ENCODE results near the gene RAB15. TPM values are rescaled to one million over a fixed set of nuclear protein-coding genes. Genes with fewer than 3 reads are reported as not detected.

RAB15 gene
- total and polyA plus RNA-seq, 2 donors from 2014 or later: 18.3 to 21.7 TPM

DNA sequence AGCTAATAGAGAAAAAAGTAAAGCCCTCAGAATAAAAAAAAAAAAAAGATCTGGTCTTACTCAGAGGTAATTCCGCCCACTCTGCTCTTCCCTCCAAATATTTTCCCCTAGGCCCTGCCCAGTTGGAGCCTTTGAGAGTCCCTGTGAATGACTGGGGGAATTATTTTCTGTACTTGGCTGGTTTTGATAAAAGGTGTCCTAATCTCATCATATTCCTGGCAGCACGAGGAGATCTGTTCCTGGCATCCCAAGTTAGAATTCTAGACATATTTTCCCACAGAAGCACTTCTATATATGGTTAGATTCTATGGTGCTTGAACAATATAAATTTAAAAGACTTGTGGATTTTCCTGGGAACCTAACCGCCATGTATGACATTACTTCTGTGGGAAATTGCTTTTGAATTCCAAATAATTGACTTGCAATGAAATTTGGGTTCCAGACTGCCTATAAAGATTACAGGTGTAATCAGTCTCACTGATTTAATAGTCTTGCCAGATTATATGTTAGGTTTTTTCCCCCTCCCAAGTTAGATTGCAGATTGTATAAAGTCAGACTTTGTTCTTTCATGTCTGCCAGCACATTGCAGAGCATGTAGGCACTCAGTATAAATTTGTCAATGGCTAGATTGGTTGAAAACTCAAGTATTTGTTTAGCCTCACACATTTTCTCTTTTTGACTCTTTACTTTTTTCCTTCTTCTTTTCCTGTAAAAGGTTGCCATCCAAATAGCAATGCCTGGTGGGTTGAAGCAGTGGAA, 41.9 kb downstream of the RAB15 start:
- Histone ChIP-seq H3K27ac (ENCODE audit: low read depth in 2 of 2, low read length in 2 of 2) (no peak overlapping the region), H3K9me3 (ENCODE audit: control insufficient read depth in 2 of 3, insufficient read depth in 1 of 3, low read length in 3 of 3) (no peaks in the 10 kb centered on the region), H3K4me1 (ENCODE audit: control insufficient read depth in 2 of 3, insufficient read depth in 2 of 3, low read depth in 1 of 3, low read length in 3 of 3) (no peaks in the 10 kb centered on the region), H3K9ac (ENCODE audit: low read length in 3 of 3) (no peak overlapping the region), H3K36me3 (ENCODE audit: control insufficient read depth in 2 of 3, insufficient read depth in 3 of 3, low read length in 3 of 3) (peaks cover 6 to 33% (median 26%) of the 10 kb centered on the region in 3 donors), H3K27me3 (ENCODE audit: control insufficient read depth, insufficient read depth, low read length) (no peaks in the 10 kb centered on the region), H3K4me3 (ENCODE audit: low read length in 3 of 3) (no peak overlapping the region)
- TF ChIP-seq, protein P1, sequence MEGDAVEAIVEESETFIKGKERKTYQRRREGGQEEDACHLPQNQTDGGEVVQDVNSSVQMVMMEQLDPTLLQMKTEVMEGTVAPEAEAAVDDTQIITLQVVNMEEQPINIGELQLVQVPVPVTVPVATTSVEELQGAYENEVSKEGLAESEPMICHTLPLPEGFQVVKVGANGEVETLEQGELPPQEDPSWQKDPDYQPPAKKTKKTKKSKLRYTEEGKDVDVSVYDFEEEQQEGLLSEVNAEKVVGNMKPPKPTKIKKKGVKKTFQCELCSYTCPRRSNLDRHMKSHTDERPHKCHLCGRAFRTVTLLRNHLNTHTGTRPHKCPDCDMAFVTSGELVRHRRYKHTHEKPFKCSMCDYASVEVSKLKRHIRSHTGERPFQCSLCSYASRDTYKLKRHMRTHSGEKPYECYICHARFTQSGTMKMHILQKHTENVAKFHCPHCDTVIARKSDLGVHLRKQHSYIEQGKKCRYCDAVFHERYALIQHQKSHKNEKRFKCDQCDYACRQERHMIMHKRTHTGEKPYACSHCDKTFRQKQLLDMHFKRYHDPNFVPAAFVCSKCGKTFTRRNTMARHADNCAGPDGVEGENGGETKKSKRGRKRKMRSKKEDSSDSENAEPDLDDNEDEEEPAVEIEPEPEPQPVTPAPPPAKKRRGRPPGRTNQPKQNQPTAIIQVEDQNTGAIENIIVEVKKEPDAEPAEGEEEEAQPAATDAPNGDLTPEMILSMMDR (IDR thresholded peaks at IDR 0.05; ENCODE audit: borderline replicate concordance, extremely low read depth, insufficient read depth): no peak
- DNase-seq (no peak), FAIRE-seq (no peak)
- intact Hi-C loops (cut with DNase I): no loop called here

DNA sequence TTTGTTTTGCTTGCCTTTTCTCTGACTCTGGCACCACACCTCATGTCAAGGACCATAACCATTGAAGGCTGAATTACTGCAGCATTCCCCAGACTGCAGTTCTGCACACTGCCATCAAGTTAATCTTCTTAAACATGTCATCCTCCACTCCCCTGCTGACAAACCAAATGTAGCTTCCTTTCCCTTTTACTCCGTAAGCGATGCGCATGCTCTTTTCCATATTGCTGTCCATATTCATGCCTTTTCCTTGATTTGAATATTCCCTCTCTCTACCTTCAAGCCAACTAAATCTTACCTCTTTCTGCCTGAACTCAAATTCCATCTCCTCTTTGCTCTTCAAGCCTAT, 43.1 kb downstream of the RAB15 start:
- no peak overlapping the region for H3K4me3 ChIP-seq (ENCODE audit: low read length in 3 of 3)
- no peak overlapping the region for H3K9ac ChIP-seq (ENCODE audit: low read length in 3 of 3)
- H3K36me3 ChIP-seq (ENCODE audit: control insufficient read depth in 2 of 3, insufficient read depth in 3 of 3, low read length in 3 of 3): peaks cover 6 to 34% (median 32%) of the 10 kb centered on the region in 3 donors
- H3K27ac ChIP-seq (ENCODE audit: low read depth in 2 of 2, low read length in 2 of 2): no peak overlapping the region
- TF ChIP-seq, protein P1 (IDR thresholded peaks at IDR 0.05; ENCODE audit: borderline replicate concordance, extremely low read depth, insufficient read depth): no peak
- no peaks in the 10 kb centered on the region for H3K27me3 ChIP-seq (ENCODE audit: control insufficient read depth, insufficient read depth, low read length)
- DNase-seq: no peak
- no peaks in the 10 kb centered on the region for H3K9me3 ChIP-seq (ENCODE audit: control insufficient read depth in 2 of 3, insufficient read depth in 1 of 3, low read length in 3 of 3)
- intact Hi-C loops (cut with DNase I): no loop called here
- H3K4me1 ChIP-seq (ENCODE audit: control insufficient read depth in 2 of 3, insufficient read depth in 2 of 3, low read depth in 1 of 3, low read length in 3 of 3): no peaks in the 10 kb centered on the region
- FAIRE-seq: no peak

DNA sequence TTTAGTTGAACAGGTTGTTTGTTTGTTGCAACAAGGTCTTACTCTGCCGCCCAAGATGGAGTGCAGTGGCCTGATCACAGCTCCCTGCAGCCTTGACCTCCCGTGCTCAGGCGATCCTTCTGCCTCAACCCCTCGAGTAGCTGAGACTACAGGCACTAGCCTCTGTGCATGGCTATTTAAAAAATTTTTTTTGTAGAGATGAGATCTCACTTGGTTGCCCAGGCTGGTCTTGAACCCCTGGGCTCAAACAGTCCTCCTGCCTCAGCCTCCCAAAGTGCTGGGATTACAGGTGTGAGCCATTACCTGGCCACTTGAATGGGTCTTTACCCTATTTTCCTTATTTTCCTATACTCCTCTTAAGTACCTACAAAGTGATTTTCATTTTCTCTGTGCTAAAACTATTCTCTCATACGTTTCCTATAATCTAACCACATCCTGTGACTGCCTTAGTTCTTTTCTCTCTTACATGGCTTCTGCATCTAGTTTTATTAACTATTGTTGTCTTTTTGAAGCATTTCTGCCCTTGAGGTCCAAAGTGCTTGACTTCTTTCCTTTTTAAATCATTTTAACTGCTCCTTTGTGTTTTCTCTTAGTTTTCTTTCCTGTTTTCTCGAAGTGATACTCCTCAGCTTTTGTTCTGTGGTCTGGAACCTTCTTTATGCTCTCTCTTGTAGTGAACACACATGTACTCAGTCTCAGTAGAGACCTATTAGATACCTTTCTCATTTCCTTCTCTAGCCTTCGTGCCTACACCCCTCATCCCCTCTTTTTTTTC, 43.7 kb downstream of the RAB15 start:
- no peaks in the 10 kb centered on the region for H3K27me3 ChIP-seq (ENCODE audit: control insufficient read depth, insufficient read depth, low read length)
- H3K9ac ChIP-seq (ENCODE audit: low read length in 3 of 3): no peak overlapping the region
- H3K27ac ChIP-seq (ENCODE audit: low read depth in 2 of 2, low read length in 2 of 2): no peak overlapping the region
- H3K4me3 ChIP-seq (ENCODE audit: low read length in 3 of 3): no peak overlapping the region
- FAIRE-seq (no peak), DNase-seq (no peak)
- H3K36me3 ChIP-seq (ENCODE audit: control insufficient read depth in 2 of 3, insufficient read depth in 3 of 3, low read length in 3 of 3): peaks cover 6 to 34% (median 32%) of the 10 kb centered on the region in 3 donors
- H3K4me1 ChIP-seq (ENCODE audit: control insufficient read depth in 2 of 3, insufficient read depth in 2 of 3, low read depth in 1 of 3, low read length in 3 of 3): no peaks in the 10 kb centered on the region
- intact Hi-C loops (cut with DNase I): no loop called here
- TF ChIP-seq, protein P1 (IDR thresholded peaks at IDR 0.05; ENCODE audit: borderline replicate concordance, extremely low read depth, insufficient read depth): no peak
- no peaks in the 10 kb centered on the region for H3K9me3 ChIP-seq (ENCODE audit: control insufficient read depth in 2 of 3, insufficient read depth in 1 of 3, low read length in 3 of 3)

All from kidney (tissue), 14 donors.